SK-N-MC (cell line): ENCODE data around the gene TSFM.

Experiments used
- DNase-seq: peaks from one replicate; pipeline ENCODE4 v3.0.0-alpha.2; 2011; ENCODE audit warnings: low read depth, low spot score
- H3K27ac ChIP-seq: fragments of 200-600 bp; sonication (generic); 2 replicates; pipeline ENCODE4 v1.5.1; 2016; ENCODE audit warnings: mixed run types
- H3K36me3 ChIP-seq: fragments of 200-600 bp; sonication (generic); 2 replicates; pipeline ENCODE4 v1.6.1; 2017; ENCODE audit warnings: antibody characterized with exemption, low read length, mixed read lengths; ENCODE audit not compliant: insufficient read depth
- H3K4me3 ChIP-seq: fragments of 200-600 bp; sonication (generic); 2 replicates; pipeline ENCODE4 v1.5.1; 2016
- H3K9ac ChIP-seq: fragments of 200-600 bp; sonication (generic); 2 replicates; pipeline ENCODE4 v1.8.0; 2017; ENCODE audit warnings: mixed run types, mixed read lengths; ENCODE audit not compliant: insufficient read length
- H3K9me3 ChIP-seq: fragments of 200-600 bp; sonication (generic); 2 replicates; pipeline ENCODE4 v1.6.1; 2017; ENCODE audit warnings: low read depth, mild to moderate bottlenecking, antibody characterized with exemption, low read length, moderate library complexity, mixed read lengths
- EZH2 ChIP-seq: fragments of 200-600 bp; sonication (generic); IDR thresholded peaks from one replicate; pipeline ENCODE4 v1.6.1; 2017; ENCODE audit warnings: antibody characterized with exemption
- FOXP2 ChIP-seq: optimal IDR thresholded peaks from 2 replicates; pipeline ENCODE3; 2011; ENCODE audit warnings: mild to moderate bottlenecking, moderate library complexity; ENCODE audit not compliant: insufficient read depth; ENCODE audit errors: extremely low read length, control extremely low read depth
- POLR2AphosphoS5 ChIP-seq: IDR thresholded peaks from 2 replicates; pipeline ENCODE4 v1.6.1; 2012; ENCODE audit warnings: mild to moderate bottlenecking, low read depth, low read length, borderline replicate concordance

Gene TSFM

GRCh38 chr12:57796996-57797395 is 14.4 kb downstream of the TSFM start:
- TF ChIP-seq POLR2AphosphoS5 (no peak), FOXP2 (no peak), EZH2 (no peak)
- Histone ChIP-seq H3K27ac (no peak overlapping the region), H3K9me3 (no peaks in the 10 kb centered on the region), H3K4me3 (no peak overlapping the region), H3K36me3 (peaks cover 62% of the 10 kb centered on the region), H3K9ac (no peak overlapping the region)
- no peak for DNase-seq

- no peak overlapping the region for H3K4me3 ChIP-seq
- DNase-seq = no peak
- TF ChIP-seq EZH2 = no peak
- TF ChIP-seq POLR2AphosphoS5 = no peak
- TF ChIP-seq FOXP2 = no peak
- no peak overlapping the region for H3K27ac ChIP-seq
- H3K36me3 ChIP-seq = peaks cover 57% of the 10 kb centered on the region
- H3K9me3 ChIP-seq = no peaks in the 10 kb centered on the region
- H3K9ac ChIP-seq = no peak overlapping the region
Measured at GRCh38 chr12:57797933-57798332, 15.3 kb downstream of the TSFM start.

GRCh38 chr12:57800965-57801364 is 18.4 kb downstream of the TSFM start:
- DNase-seq = no peak
- Histone ChIP-seq H3K36me3 (peaks cover 35% of the 10 kb centered on the region), H3K4me3 (no peak overlapping the region), H3K27ac (no peak overlapping the region), H3K9ac (no peak overlapping the region), H3K9me3 (no peaks in the 10 kb centered on the region)
- no peak for TF ChIP-seq EZH2
- TF ChIP-seq POLR2AphosphoS5 = no peak
- no peak for TF ChIP-seq FOXP2

- DNase-seq = no peak
- no peak overlapping the region for H3K4me3 ChIP-seq
- no peak overlapping the region for H3K27ac ChIP-seq
- TF ChIP-seq POLR2AphosphoS5 = no peak
- TF ChIP-seq FOXP2 = no peak
- TF ChIP-seq EZH2 = no peak
- H3K9me3 ChIP-seq = no peaks in the 10 kb centered on the region
- H3K9ac ChIP-seq = no peak overlapping the region
- peaks cover 19% of the 10 kb centered on the region for H3K36me3 ChIP-seq
Measured at GRCh38 chr12:57802607-57803006, 20.0 kb downstream of the TSFM start.

GRCh38 chr12:57803319-57803893 is 20.8 kb downstream of the TSFM start:
- no peak for DNase-seq
- Histone ChIP-seq H3K9me3 (no peaks in the 10 kb centered on the region), H3K4me3 (no peak overlapping the region), H3K9ac (no peak overlapping the region), H3K27ac (no peak overlapping the region), H3K36me3 (peaks cover 16% of the 10 kb centered on the region)
- TF ChIP-seq POLR2AphosphoS5 = no peak

GRCh38 chr12:57806677-57807076 is 24.1 kb downstream of the TSFM start:
- H3K36me3 ChIP-seq = peaks cover 7% of the 10 kb centered on the region
- TF ChIP-seq POLR2AphosphoS5 (no peak), EZH2 (no peak), FOXP2 (no peak)
- H3K4me3 ChIP-seq = no peak overlapping the region

GRCh38 chr12:57807285-57807684 is 24.7 kb downstream of the TSFM start:
- Histone ChIP-seq H3K36me3 (peaks cover 7% of the 10 kb centered on the region), H3K4me3 (no peak overlapping the region), H3K9me3 (no peaks in the 10 kb centered on the region), H3K27ac (no peak overlapping the region), H3K9ac (no peak overlapping the region)
- TF ChIP-seq EZH2 (no peak), POLR2AphosphoS5 (no peak), FOXP2 (no peak)
- DNase-seq = no peak

More at GRCh38 chr12:57806677-57807076, 24.1 kb downstream of the TSFM start:
- Histone ChIP-seq H3K9me3 (no peaks in the 10 kb centered on the region), H3K27ac (no peak overlapping the region), H3K9ac (no peak overlapping the region)
- no peak for DNase-seq

- no peaks in the 10 kb centered on the region for H3K9me3 ChIP-seq
- H3K27ac ChIP-seq = no peak overlapping the region
- TF ChIP-seq POLR2AphosphoS5 (no peak), FOXP2 (no peak), EZH2 (no peak)
- no peaks in the 10 kb centered on the region; the same call in 1 of the 2 replicates for H3K36me3 ChIP-seq
- no peak for DNase-seq
- H3K4me3 ChIP-seq = no peak overlapping the region
- no peak overlapping the region for H3K9ac ChIP-seq
Measured at GRCh38 chr12:57808351-57808750, 25.8 kb downstream of the TSFM start.

GRCh38 chr12:57809425-57809824 is 26.8 kb downstream of the TSFM start:
- Histone ChIP-seq H3K4me3 (no peak overlapping the region), H3K36me3 (no peaks in the 10 kb centered on the region; the same call in 1 of the 2 replicates), H3K9ac (no peak overlapping the region), H3K27ac (no peak overlapping the region), H3K9me3 (no peaks in the 10 kb centered on the region)
- no peak for DNase-seq
- no peak for TF ChIP-seq POLR2AphosphoS5
- TF ChIP-seq FOXP2 = no peak
